ENCODE data around the gene CD302. TPM values are rescaled to one million over a fixed set of nuclear protein-coding genes. Genes with fewer than 3 reads are reported as not detected.
A peak's percentile ranks its signal among the peaks of the same experiment; 100 is the strongest.

The CD302 gene
- total and polyA plus RNA-seq, 10 of the 15 experiments (the other 5 are each of a cell fraction or from before 2014, with no cell fraction given), result 0.48 to 4.0 (median 2.1) TPM

GRCh38 chr2:159797543-159798375 is at the start of gene CD302 (continued):
- TF ChIP-seq NR2C2 (IDR thresholded peaks at IDR 0.05; ENCODE audit: borderline replicate concordance, control insufficient read depth, insufficient read length, low read depth) (no peak), CREM (IDR thresholded peaks at IDR 0.05; ENCODE audit: low read depth) (no peak), SIN3A (IDR thresholded peaks at IDR 0.05; ENCODE audit: low read depth, low read length) (no peak), TARDBP (IDR thresholded peaks at IDR 0.05; ENCODE audit: borderline replicate concordance) (no peak), NFYB (IDR thresholded peaks at IDR 0.05; ENCODE audit: insufficient read depth, low read depth, low read length) (no peak), SMC3 (IDR thresholded peaks at IDR 0.05; ENCODE audit: borderline replicate concordance, low read length) (no peak), BACH1 (IDR thresholded peaks at IDR 0.05; ENCODE audit: borderline replicate concordance) (peak; percentile 50; the same call in 1 of the 2 replicates), BMI1 (IDR thresholded peaks at IDR 0.05; ENCODE audit: borderline replicate concordance) (no peak), RBBP5 (conservative IDR thresholded peaks at IDR 0.05) (no peak), POLR2AphosphoS2 (IDR thresholded peaks at IDR 0.05; ENCODE audit: low read depth, low read length) (peak; percentile 59; the same call in 1 of the 2 replicates), ZBTB11 (CRISPR knock-in tag; IDR thresholded peaks at IDR 0.05) (no peak), ZSCAN29 (IDR thresholded peaks at IDR 0.05) (no peak), TCF7 (IDR thresholded peaks at IDR 0.05; ENCODE audit: borderline replicate concordance) (no peak), CBFB (IDR thresholded peaks at IDR 0.05; ENCODE audit: low read depth) (no peak), PML (IDR thresholded peaks at IDR 0.05; ENCODE audit: low read length) (no peak), NKRF (conservative IDR thresholded peaks at IDR 0.05) (no peak), EGR1 (IDR thresholded peaks at IDR 0.05; ENCODE audit: borderline replicate concordance in 1 of 2, low read depth in 2 of 2, low read length in 2 of 2) (peak in 1 of 2 experiments; percentile 73; a peak in 1 of 3 replicates), ZBTB4 (CRISPR knock-in tag; IDR thresholded peaks at IDR 0.05) (no peak), POLR2A (IDR thresholded peaks at IDR 0.05; ENCODE audit: low read depth, low read length) (peak; percentile 71), ATF7 (IDR thresholded peaks at IDR 0.05; ENCODE audit: low read depth) (no peak), POU2F2 (IDR thresholded peaks at IDR 0.05; ENCODE audit: borderline replicate concordance, low read depth, low read length) (no peak)
